ENCODE data around the gene PDE9A.
"Not testable (repeated sequence)": the region's sequence is repeated elsewhere in the genome, so short reads cannot be mapped to it uniquely, and the experiment has no call there.

PDE9A gene

DNA sequence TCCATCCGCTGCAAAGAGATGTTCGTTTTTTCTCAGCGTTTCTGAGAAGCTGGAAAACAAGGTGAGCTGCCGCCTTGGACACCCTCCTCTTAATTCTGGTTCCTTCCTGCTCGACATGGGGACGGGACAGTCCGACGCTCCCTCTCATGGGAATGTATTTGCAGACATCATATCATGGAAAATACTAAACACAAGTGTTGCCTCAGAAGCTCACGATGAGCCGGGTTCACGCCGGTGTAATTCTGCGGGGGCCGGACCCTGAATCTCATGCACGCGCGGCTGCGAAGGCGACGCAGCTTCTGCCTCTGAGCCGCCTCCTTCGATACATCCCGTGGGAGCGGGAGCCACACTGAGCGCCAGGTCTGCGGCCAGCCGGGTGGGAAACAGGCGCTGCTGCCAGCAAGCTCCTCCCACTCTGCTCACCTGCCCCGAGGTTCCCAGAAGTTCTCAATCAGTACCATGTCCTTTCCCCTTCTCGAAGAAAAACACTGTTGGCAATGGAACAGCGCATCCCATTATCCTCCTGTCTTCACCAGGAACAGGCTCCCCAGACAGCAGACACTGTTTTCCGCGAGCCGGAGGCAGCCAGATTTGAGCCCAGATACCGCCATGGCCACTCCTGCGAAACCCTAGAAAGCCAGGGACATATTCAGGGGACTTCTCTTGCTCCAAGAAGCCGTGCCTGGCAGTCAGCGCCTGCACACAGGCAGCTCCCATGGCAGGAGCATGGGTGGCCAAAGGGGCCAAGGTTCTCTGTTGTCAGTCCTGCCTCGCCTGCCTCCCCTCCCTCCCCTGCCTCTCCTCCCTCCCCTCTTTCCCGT is 127.9 kb downstream of the PDE9A start:
- no peak for DNase-seq

DNA sequence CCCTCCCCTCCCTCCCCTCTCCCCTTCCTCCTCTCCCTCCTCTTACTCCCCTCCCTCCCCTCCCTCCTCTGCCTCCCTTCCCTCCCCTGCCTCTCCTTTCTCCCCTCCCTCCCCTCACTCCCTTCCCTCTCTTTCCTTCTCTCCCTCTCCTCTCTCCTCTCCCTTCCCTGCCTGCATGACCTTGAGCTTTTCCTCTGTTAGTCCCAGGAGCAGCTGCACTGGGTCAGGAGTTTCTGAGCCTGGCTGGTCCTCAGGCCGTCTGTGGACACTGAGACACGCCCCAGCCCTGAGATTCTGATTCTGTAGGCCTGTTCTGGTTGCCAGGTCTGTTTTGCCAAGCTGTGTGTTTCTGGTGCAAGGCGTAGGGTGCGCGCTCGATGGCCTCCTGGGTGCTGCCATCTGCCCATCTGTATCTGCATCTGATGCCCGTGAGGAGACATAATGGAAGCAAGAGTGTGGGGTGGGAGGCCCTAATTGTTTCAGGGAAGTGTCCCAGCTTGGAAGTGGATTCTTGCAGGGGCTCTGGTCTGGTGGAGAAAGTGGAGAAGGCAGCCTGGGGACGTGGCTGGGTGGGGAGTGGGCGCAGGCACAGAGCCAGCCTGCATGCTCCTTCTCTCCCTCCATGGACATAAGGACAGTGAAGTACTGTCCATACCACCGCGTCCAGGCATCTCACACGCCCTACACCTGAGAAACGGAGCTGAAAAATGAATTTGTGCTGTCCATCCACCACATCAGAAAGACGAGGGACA is 128.7 kb downstream of the PDE9A start:
- DNase-seq = no peak

DNA sequence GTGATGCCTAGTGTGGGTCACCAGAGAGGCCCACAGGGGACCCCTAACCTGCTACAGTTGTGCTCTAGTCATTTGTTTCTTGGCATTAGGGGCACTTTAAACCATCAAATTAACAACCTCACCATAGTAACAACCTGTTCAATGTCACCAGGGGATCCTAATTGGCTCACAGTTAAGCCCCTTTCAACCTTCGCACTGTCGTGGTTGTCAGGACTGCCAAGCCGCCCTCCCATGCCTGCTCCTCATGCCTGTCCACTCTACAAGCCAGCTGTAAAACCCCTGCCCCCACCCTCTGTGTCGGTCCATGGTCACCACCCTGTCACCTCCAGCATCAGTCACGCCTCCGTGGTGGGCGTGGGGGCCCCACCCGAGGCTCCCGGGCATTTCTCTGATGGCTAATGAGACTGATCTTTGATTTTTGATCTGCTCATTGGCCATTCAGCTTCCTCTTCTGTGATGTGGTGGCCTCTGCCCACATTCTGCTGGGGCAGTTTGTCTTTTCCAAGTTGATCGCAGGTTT is 129.4 kb downstream of the PDE9A start:
- no peak for DNase-seq

DNA sequence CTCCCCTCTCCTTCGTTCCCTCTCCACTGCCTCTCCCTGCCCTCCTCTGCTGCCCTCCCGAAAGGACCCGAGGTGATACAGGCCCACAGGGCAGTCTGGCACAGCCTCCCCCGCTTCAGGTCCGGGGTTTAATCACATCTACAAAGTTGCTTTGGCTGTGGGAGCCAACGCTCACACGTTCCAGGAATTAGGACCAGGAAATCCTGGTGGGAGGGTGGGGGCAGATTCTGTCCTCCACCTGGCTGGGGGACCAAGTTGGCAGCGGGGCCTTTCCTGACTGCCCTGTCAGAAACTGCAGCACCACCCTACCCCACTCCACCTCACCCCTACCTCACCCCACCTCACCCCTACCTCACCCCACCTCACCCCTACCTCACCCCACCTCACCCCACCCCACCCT is 130.9 kb downstream of the PDE9A start:
- no peak for DNase-seq

DNA sequence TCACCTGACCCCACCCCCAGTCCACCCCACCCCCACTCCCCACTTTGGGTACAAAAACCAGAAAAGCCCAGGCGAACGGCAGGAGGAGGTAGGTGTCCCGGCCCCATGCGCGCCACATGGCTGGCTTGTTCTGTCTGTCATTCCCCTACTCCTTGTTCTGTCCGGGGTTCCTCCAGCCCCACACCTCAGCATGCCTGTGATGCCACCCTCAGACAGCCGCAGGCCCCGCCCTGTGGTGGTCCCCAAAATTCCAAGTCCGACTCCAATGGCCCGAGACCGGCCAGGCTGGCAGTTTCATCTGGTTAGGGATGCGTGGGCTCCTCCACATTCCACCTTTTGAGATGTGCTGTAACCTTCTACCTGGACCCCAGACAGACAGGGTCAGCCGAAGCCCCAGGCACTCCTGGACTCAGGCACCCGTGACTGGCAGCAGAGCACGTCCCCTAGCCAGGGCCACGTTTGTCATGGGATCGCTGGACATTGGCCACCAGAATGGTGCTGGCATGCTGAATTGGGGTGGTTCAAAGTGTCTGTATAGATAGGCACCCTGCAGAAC is 131.6 kb downstream of the PDE9A start:
- no peak for DNase-seq

DNA sequence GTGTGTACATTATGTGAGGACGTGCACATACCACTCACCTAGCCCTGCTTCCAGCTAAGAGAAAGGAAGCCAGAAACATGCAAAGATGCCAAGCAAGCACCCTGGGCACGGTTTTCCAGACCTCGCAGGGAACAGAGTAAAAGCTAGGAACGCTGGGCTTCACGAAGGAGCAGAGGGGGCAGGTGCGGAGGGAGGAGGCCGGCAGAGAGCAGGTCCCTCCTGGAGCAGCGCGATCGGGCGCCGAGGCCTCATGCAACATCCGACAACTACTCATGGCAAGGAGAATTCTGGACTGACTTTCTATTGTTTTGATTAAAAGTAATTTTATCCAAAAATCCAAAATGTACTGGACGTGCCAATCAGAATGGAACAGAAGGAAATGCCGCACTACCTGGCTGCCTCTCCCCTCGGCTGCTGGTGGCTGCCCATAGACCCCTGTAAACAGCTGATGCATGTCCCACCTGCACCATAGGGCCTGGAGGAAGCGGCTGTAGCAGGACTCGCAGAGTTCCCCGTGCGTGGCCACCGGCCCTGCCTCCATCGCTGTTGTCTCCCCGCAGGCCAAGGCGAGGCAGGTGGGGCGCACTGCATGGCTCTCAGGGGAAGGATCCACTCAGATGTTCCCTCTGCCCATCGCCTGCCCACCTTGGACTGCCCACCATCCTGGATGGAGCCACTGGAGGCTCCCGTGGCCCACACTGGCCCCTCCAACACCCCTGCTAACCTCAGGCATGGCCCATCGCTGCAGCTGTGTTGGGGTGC is 132.4 kb downstream of the PDE9A start:
- no peak for DNase-seq

DNA sequence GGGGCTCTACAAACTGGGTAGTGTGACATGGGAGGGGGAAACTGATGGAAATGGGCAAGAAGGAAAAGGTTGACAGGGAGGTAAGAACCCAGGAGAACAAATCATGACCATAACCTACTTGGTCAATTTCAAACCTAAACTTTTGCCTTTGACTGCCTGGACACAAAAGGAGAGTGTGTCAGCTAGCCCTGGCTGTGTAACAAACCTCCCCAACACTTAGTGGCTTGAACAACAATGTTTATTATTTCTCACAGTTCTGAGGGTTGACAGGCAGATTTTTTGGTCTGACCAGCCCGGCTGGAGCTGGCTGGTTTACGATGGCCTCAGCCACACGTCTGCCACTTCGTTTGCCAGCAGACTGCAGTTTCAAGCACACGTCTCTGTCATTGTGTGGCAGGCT is 133.5 kb downstream of the PDE9A start:
- no peak for DNase-seq

GRCh38 chr21:42787613-42788012 is 134.2 kb downstream of the PDE9A start:
- DNase-seq = no peak

- DNase-seq = no peak
Observed at GRCh38 chr21:42790520-42791065, 137.2 kb downstream of the PDE9A start.

- no peak for DNase-seq
Observed at GRCh38 chr21:42793774-42794173, 140.4 kb downstream of the PDE9A start.

DNA sequence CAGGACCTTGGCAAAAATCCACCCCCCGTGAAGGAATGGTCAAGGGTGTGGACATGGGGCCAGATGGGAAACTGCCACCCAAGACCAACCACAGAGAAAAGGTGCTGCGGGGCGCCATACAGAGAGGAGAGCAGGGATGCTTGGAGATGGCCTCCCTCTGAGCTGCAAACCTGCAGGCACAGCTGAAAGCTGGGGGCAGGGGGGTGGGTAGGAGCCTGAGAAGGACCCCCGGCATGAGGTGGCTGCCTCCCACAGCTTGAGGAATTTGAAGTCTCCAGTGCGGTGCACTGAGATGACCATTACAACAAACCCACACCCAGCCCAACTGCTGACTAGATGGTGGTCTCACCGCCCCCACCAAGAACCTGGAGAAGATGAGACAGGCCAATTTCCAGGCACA is 141.1 kb downstream of the PDE9A start:
- DNase-seq = no peak

DNA sequence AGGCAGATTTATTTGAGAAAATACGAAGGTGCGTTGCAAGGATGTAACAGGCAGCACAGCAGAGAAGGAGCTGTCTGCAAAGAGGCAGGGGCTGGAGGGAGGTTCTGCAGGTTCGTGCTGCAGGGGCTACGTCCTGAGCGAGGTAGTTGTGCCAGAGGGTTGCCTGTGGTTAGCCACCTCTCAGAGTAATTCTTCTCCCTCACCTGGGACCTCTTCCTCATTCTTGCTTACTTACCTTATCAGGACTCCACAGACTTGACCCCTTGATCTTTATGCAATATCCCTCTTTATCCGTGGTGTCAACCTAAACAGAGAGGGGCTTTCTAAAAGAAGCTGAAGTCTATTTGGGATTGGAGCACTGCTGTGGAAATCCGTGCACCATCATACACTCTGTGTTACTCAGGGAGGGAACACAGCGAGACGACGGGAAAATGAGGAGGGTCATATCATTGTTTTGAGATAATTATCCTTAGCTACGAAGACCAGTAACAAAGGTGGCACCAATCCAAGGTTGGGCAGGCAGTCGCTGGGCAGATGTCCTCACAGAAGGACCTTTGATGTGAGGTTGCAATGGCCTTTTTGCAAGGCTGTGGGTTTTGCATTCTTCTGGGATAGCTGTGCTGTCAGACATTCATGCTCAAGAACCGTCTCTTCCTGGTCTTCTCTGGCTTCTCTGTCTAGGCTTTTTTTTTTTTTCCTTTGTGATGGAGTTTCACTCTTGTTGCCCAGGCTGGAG is 143.1 kb downstream of the PDE9A start:
- DNase-seq = no peak

DNA sequence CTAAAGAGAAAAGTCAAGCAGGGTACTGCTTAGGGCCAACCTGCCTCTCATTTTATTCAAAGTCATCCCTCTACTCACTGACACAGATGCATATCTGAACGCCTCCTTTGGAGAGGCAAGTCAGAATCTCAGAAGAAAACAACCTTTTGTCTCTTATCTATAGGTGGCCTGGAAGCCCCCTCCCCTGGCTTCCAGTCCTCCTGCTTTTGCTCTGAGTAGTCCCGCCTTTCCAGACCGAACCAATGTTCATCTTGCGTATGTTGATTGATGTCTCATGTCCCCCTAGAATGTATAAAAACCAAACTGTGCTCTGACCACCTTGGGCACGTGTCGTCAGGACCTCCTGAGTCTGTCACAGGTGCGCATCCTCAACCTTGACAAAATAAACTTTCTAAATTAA is 144.1 kb downstream of the PDE9A start:
- DNase-seq = no peak

DNA sequence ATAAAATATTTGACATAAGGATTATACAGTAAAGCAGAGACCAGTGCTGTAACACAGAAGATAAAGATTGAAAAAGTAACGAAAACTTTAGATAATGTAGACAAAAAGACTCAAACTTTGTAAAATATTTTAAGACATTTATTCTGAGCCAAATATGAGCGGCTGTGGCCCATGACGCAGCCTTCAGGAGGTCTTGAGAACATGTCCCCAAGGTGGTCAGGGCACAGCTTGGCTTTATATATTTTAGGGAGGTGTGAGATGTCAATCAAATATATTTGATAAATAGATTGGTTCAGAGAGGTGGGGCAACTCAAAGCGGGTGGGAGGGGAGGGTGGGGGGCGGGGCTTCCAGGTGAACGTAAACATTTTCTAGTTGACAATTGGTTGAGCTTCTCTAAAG is 144.7 kb downstream of the PDE9A start:
- no peak for DNase-seq

DNA sequence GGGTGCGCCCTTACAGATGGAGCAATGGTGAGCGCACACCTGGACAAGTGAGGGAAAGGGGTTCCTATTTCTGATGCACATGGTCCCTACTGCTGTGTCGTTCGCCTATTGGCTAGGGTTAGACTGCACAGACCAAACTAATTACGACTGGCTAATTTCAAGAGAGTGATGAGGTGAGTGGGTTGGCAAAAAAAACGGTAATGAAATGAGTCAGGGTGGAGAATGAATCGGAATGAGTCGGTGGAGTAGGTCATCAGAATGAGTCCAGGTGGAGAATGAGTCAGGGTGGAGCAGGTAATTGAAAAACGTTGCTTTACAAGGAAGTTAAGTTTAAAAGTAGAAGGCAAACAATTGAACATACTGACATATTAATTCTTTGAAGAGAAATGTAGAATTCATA is 146.1 kb downstream of the PDE9A start:
- no peak for DNase-seq

DNA sequence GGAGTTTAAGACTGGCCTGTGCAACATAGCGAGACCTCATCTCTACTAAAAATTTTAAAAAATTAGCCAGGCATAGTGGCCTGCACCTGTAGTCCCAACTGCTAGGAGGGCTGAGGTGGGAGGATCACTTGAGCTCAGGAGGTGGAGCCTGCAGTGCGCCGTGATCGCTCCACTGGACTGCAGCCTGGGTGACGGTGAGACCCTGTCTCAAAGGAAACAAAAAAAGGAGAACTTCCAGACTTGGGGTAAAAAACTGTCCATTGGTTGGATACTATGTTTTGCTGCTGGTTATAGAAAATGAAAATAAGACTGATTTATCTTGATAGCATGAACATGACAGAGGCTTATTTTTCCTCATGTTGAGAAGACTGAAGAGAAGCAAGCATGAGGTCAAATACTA is 146.5 kb downstream of the PDE9A start:
- no peak for DNase-seq

DNA sequence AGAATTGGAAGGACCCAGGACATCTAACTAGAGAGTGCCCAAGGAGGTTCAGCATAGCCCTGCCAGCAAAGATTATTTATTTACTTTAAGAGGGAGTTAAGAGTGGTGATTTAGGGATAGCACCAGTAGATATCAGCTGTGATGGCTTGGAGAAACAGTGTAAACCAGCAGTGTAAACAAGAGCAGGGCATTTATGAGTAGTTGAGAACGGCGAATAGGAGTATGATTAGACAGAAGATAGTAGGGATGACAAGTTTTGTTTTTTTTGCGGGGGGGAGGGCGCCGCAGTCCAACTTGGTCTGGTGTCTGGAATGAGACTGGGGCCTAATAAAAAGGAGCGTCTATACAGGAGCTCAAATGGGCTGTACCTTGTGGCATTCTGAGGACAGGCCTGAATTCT is 148.2 kb downstream of the PDE9A start:
- not testable (repeated sequence) for DNase-seq

GRCh38 chr21:42806509-42807140 is 153.2 kb downstream of the PDE9A start:
- no peak for DNase-seq

GRCh38 chr21:42807293-42807895 is 154.0 kb downstream of the PDE9A start:
- not testable (repeated sequence) for DNase-seq

GRCh38 chr21:42807938-42808613 is 154.7 kb downstream of the PDE9A start:
- DNase-seq = no peak

DNA sequence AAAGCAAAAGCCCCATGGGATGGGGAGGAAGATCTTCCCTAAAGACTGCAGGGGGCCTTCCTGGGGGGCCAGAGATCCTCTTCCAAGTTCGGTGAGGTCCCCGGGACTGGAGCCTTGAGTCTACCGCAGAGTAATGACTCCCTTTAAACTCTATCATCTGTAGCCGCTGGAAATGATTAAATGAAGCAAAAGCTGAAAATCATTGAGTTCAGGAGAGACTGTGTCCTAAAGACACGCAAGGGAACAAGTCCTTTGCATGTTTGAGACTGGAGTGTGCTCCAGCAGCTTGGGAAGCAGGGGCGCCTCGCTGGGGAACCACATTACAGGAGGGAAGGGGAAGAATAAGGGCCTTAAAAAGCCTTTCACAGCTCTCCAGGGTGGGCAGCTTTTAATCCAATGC is 155.8 kb downstream of the PDE9A start:
- no peak for DNase-seq

Measured in fibroblast of upper back skin (primary cell).